Liver (tissue), 9 donors: Measurements from ENCODE around the gene C1orf21. TPM values are rescaled to one million over a fixed set of nuclear protein-coding genes. Genes with fewer than 3 reads are reported as not detected.

Experiments
- DNase-seq: peaks from one replicate; pipeline ENCODE4 v3.0.0-alpha.2; 2017; ENCODE audit warnings: low spot score
- H3K27ac ChIP-seq, 2 donors: one replicate each; pipeline ENCODE4 v1.7.0; 2013; ENCODE audit warnings: inconsistent platforms in 2 of 2, low read length in 2 of 2, control low read depth in 1 of 2, low read depth in 1 of 2, mild to moderate bottlenecking in 1 of 2
- H3K27me3 ChIP-seq, 4 donors: one replicate each; pipeline versions ENCODE4 v1.6.1 to v1.7.0; 2013; ENCODE audit warnings: low read length in 3 of 4, inconsistent platforms in 1 of 4, mild to moderate bottlenecking in 1 of 4, moderate library complexity in 1 of 4; ENCODE audit not compliant: control insufficient read depth in 4 of 4, insufficient read depth in 4 of 4
- H3K36me3 ChIP-seq, 4 donors: one replicate each; pipeline versions ENCODE4 v1.6.1 to v1.7.0; 2013; ENCODE audit warnings: low read length in 3 of 4, mild to moderate bottlenecking in 3 of 4, low read depth in 1 of 4, moderate library complexity in 1 of 4; ENCODE audit not compliant: control insufficient read depth in 4 of 4, insufficient read depth in 3 of 4
- H3K4me1 ChIP-seq, 4 donors: one replicate each; pipeline versions ENCODE4 v1.6.1 to v1.7.0; 2013; ENCODE audit warnings: low read length in 3 of 4, mild to moderate bottlenecking in 3 of 4, moderate library complexity in 1 of 4; ENCODE audit not compliant: control insufficient read depth in 4 of 4, insufficient read depth in 4 of 4
- H3K4me3 ChIP-seq, 3 donors: one replicate each; pipeline versions ENCODE4 v1.6.1 to v1.7.0; 2013; ENCODE audit warnings: low read length in 3 of 3, control low read depth in 1 of 3, low read depth in 1 of 3, mild to moderate bottlenecking in 1 of 3
- H3K9ac ChIP-seq, 2 donors: one replicate each; pipeline ENCODE4 v1.7.0; 2013; ENCODE audit warnings: low read length in 2 of 2, mild to moderate bottlenecking in 2 of 2, moderate library complexity in 2 of 2, control low read depth in 1 of 2, low read depth in 1 of 2
- H3K9me3 ChIP-seq, 4 donors: one replicate each; pipeline versions ENCODE4 v1.6.1 to v1.7.0; 2013; ENCODE audit warnings: low read length in 3 of 4; ENCODE audit not compliant: control insufficient read depth in 4 of 4
- EGR1 ChIP-seq, 2 donors: IDR thresholded peaks; 2 replicates each; pipeline ENCODE4 v1.6.1; 2016 to 2018; ENCODE audit warnings: antibody characterized with exemption in 2 of 2, low read depth in 2 of 2
- FOXA1 ChIP-seq: IDR thresholded peaks from 2 replicates; pipeline ENCODE4 v1.6.1; 2016; ENCODE audit warnings: antibody characterized with exemption
- FOXA2 ChIP-seq: IDR thresholded peaks from 2 replicates; pipeline ENCODE4 v1.6.1; 2016; ENCODE audit warnings: antibody characterized with exemption
- GABPA ChIP-seq, 2 donors: IDR thresholded peaks in 1 of 2; conservative IDR thresholded peaks in 1 of 2; 2 replicates each; pipeline ENCODE4 v1.6.1; 2016; ENCODE audit warnings: antibody characterized with exemption in 2 of 2, mild to moderate bottlenecking in 1 of 2, moderate library complexity in 1 of 2
- HNF4A ChIP-seq, 2 donors: conservative IDR thresholded peaks; 2 replicates each; pipeline ENCODE4 v1.6.1; 2016; ENCODE audit warnings: antibody characterized with exemption in 2 of 2, mild to moderate bottlenecking in 2 of 2
- HNF4G ChIP-seq: IDR thresholded peaks from 2 replicates; pipeline ENCODE4 v1.6.1; 2016; ENCODE audit warnings: antibody characterized with exemption
- JUND ChIP-seq, 2 donors: IDR thresholded peaks; 2 replicates each; pipeline ENCODE4 v1.6.1; 2016; ENCODE audit warnings: antibody characterized with exemption in 2 of 2
- NR2F2 ChIP-seq: IDR thresholded peaks from 2 replicates; pipeline ENCODE4 v1.6.1; 2016; ENCODE audit warnings: antibody characterized with exemption
- RAD21 ChIP-seq, 2 donors: IDR thresholded peaks; 2 replicates each; pipeline ENCODE4 v1.6.1; 2016; ENCODE audit warnings: antibody characterized with exemption in 2 of 2, mild to moderate bottlenecking in 2 of 2
- RXRA ChIP-seq, 2 donors: IDR thresholded peaks; 2 replicates each; pipeline ENCODE4 v1.6.1; 2017 to 2018; ENCODE audit warnings: antibody characterized with exemption in 2 of 2, mild to moderate bottlenecking in 1 of 2
- SP1 ChIP-seq: IDR thresholded peaks from 2 replicates; pipeline ENCODE4 v1.6.1; 2018; ENCODE audit warnings: antibody characterized with exemption, mild to moderate bottlenecking
- YY1 ChIP-seq: IDR thresholded peaks from 2 replicates; pipeline ENCODE4 v1.6.1; 2016; ENCODE audit warnings: antibody characterized with exemption, mild to moderate bottlenecking
- WGBS: extraction: QIAGEN DNeasy Blood & Tissue Kit; methylation state at CpG from one replicate; pipeline ENCODE4 v1.1.7; 2013; 5-methylcytosine and 5-hydroxymethylcytosine counted together
- polyA plus RNA-seq, 2 donors: library from polyadenylated mRNA; stranded (reverse) in 1 of 2; unstranded in 1 of 2; fragments of 200-250 nt in 1 of 2; fragments of >200 nt in 1 of 2; fragmentation: Nextera tagmentation in 1 of 2; extraction: Ambion mirVana in 1 of 2; gene quantifications; one replicate each; pipeline versions ENCODE4 v1.2.1 to v1.2.3, GENCODE V29; 2013 to 2015
- total RNA-seq, 2 donors: library from RNA; depleted of rRNA; stranded (reverse); fragments of >200 nt; gene quantifications; one replicate each; pipeline ENCODE4 v1.2.3, GENCODE V29; 2014
- TF ChIP-seq, protein P1 (sequence below): fragments of 150-350 bp; IDR thresholded peaks from 2 replicates; pipeline ENCODE4 v1.5.1; 2017; ENCODE audit warnings: improper control_type of control experiment, low read depth, low read length; ENCODE audit not compliant: missing input control
- TF ChIP-seq, protein P2 (sequence below): IDR thresholded peaks from 2 replicates; pipeline ENCODE4 v1.6.1; 2016; ENCODE audit warnings: antibody characterized with exemption
- TF ChIP-seq, protein P3 (sequence below): IDR thresholded peaks from 2 replicates; pipeline ENCODE4 v1.6.1; 2016; ENCODE audit warnings: antibody characterized with exemption
- TF ChIP-seq, protein P4 (sequence below): IDR thresholded peaks from 2 replicates; pipeline ENCODE4 v1.6.1; 2016; ENCODE audit warnings: antibody characterized with exemption, mild to moderate bottlenecking
- donor health status: healthy.
- donor health status: healthy.
- donor health status: healthy.
- donor health status: healthy.
- donor health status: healthy.

C1orf21 gene
- total and polyA plus RNA-seq, 4 donors = 2.3 to 21.3 (median 13.4) TPM

DNA sequence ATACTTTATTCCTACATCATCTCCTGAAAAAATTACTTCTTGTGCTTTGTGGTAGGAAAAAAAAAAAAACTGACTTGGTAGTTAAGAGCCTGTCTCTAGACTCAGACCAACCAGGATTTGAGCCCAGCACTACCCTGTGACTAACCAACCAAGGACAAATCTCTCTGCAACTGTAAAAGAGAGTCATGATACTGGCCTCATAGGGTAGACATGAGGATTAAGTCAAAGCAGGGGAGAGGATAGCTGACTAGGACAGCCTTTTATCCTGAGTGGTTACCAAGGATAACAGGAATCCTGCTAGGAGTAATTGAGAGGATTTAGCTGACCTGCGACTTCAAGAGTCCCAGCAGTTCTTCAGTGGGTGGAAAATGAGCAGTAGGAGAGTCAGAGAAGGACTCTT lies 112.8 kb downstream of the C1orf21 start:
- H3K9ac ChIP-seq = no peak overlapping the region
- DNase-seq = no peak
- H3K27ac ChIP-seq = no peak overlapping the region
- TF ChIP-seq GABPA (IDR thresholded peaks at IDR 0.05 in 1 of 2, conservative IDR thresholded peaks at IDR 0.05 in 1 of 2) = no peak
- TF ChIP-seq, protein P1, sequence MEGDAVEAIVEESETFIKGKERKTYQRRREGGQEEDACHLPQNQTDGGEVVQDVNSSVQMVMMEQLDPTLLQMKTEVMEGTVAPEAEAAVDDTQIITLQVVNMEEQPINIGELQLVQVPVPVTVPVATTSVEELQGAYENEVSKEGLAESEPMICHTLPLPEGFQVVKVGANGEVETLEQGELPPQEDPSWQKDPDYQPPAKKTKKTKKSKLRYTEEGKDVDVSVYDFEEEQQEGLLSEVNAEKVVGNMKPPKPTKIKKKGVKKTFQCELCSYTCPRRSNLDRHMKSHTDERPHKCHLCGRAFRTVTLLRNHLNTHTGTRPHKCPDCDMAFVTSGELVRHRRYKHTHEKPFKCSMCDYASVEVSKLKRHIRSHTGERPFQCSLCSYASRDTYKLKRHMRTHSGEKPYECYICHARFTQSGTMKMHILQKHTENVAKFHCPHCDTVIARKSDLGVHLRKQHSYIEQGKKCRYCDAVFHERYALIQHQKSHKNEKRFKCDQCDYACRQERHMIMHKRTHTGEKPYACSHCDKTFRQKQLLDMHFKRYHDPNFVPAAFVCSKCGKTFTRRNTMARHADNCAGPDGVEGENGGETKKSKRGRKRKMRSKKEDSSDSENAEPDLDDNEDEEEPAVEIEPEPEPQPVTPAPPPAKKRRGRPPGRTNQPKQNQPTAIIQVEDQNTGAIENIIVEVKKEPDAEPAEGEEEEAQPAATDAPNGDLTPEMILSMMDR = no peak
- TF ChIP-seq, protein P2, sequence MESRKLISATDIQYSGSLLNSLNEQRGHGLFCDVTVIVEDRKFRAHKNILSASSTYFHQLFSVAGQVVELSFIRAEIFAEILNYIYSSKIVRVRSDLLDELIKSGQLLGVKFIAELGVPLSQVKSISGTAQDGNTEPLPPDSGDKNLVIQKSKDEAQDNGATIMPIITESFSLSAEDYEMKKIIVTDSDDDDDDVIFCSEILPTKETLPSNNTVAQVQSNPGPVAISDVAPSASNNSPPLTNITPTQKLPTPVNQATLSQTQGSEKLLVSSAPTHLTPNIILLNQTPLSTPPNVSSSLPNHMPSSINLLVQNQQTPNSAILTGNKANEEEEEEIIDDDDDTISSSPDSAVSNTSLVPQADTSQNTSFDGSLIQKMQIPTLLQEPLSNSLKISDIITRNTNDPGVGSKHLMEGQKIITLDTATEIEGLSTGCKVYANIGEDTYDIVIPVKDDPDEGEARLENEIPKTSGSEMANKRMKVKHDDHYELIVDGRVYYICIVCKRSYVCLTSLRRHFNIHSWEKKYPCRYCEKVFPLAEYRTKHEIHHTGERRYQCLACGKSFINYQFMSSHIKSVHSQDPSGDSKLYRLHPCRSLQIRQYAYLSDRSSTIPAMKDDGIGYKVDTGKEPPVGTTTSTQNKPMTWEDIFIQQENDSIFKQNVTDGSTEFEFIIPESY = no peak
- TF ChIP-seq EGR1 (IDR thresholded peaks at IDR 0.05; ENCODE audit: low read depth in 2 of 2) = no peak
- TF ChIP-seq, protein P3, sequence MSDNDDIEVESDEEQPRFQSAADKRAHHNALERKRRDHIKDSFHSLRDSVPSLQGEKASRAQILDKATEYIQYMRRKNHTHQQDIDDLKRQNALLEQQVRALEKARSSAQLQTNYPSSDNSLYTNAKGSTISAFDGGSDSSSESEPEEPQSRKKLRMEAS = no peak
- TF ChIP-seq HNF4G = no peak
- no peak for TF ChIP-seq HNF4A (conservative IDR thresholded peaks at IDR 0.05)
- TF ChIP-seq NR2F2 = no peak
- no peak for TF ChIP-seq JUND (IDR thresholded peaks at IDR 0.05)
- TF ChIP-seq RXRA (IDR thresholded peaks at IDR 0.05) = no peak
- no peak for TF ChIP-seq YY1
- no peak for TF ChIP-seq FOXA1
- no peak for TF ChIP-seq FOXA2
- TF ChIP-seq, protein P4, sequence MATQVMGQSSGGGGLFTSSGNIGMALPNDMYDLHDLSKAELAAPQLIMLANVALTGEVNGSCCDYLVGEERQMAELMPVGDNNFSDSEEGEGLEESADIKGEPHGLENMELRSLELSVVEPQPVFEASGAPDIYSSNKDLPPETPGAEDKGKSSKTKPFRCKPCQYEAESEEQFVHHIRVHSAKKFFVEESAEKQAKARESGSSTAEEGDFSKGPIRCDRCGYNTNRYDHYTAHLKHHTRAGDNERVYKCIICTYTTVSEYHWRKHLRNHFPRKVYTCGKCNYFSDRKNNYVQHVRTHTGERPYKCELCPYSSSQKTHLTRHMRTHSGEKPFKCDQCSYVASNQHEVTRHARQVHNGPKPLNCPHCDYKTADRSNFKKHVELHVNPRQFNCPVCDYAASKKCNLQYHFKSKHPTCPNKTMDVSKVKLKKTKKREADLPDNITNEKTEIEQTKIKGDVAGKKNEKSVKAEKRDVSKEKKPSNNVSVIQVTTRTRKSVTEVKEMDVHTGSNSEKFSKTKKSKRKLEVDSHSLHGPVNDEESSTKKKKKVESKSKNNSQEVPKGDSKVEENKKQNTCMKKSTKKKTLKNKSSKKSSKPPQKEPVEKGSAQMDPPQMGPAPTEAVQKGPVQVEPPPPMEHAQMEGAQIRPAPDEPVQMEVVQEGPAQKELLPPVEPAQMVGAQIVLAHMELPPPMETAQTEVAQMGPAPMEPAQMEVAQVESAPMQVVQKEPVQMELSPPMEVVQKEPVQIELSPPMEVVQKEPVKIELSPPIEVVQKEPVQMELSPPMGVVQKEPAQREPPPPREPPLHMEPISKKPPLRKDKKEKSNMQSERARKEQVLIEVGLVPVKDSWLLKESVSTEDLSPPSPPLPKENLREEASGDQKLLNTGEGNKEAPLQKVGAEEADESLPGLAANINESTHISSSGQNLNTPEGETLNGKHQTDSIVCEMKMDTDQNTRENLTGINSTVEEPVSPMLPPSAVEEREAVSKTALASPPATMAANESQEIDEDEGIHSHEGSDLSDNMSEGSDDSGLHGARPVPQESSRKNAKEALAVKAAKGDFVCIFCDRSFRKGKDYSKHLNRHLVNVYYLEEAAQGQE = no peak
- TF ChIP-seq SP1 = no peak
- no peak for TF ChIP-seq RAD21 (IDR thresholded peaks at IDR 0.05)
- H3K27me3 ChIP-seq = no peaks in the 10 kb centered on the region
- WGBS = 84% methylated on average over 1 of the region's 1 CpG
- no peak overlapping the region for H3K4me3 ChIP-seq
- no peaks in the 10 kb centered on the region for H3K9me3 ChIP-seq
- H3K36me3 ChIP-seq = no peaks in the 10 kb centered on the region
- H3K4me1 ChIP-seq = no peaks in the 10 kb centered on the region

DNA sequence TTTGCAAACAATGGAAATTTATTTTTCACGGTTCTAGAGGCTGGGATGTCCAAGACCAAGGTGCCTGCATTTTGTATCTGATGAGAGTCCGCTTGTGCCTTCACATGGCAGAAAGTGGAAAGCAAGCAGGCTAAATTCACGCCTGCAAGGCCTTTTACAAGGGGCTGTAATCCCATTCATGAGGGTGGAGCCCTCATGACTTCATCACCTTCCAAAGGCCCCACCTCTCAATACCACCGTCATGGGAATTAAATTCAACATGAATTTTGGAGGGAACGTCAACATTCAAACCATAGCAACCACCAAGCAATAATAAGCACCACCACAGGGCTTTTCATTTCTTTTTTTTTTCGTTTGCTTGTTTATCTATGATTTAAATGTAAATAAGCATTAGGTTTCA lies 115.3 kb downstream of the C1orf21 start:
- Histone ChIP-seq H3K36me3 (no peaks in the 10 kb centered on the region), H3K27me3 (no peaks in the 10 kb centered on the region), H3K9me3 (no peaks in the 10 kb centered on the region), H3K27ac (no peak overlapping the region), H3K9ac (no peak overlapping the region), H3K4me3 (no peak overlapping the region), H3K4me1 (no peaks in the 10 kb centered on the region)
- no peak for TF ChIP-seq RAD21 (IDR thresholded peaks at IDR 0.05)
- no peak for TF ChIP-seq JUND (IDR thresholded peaks at IDR 0.05)
- TF ChIP-seq, protein P3 = no peak
- no peak for TF ChIP-seq FOXA2
- no peak for TF ChIP-seq NR2F2
- no peak for DNase-seq
- 93% methylated on average over 6 of the region's 6 CpGs for WGBS
